ENCODE measurements around the gene SLCO3A1.
A peak's percentile ranks its signal among the peaks of the same experiment; 100 is the strongest.

Gene SLCO3A1

GRCh38 chr15:91965501-91966193 lies 112.1 kb downstream of the SLCO3A1 start:
- no peak for DNase-seq (ENCODE audit: low spot score)

GRCh38 chr15:91966194-91966552 lies 112.7 kb downstream of the SLCO3A1 start:
- DNase-seq (ENCODE audit: low spot score), result no peak

GRCh38 chr15:91967935-91968606 lies 114.6 kb downstream of the SLCO3A1 start:
- no peak for DNase-seq (ENCODE audit: low spot score)

GRCh38 chr15:91968610-91969009 lies 115.1 kb downstream of the SLCO3A1 start:
- DNase-seq (ENCODE audit: low spot score), result no peak

GRCh38 chr15:91970142-91970541 lies 116.6 kb downstream of the SLCO3A1 start:
- no peak for DNase-seq (ENCODE audit: low spot score)

GRCh38 chr15:91973481-91973880 lies 120.0 kb downstream of the SLCO3A1 start:
- DNase-seq (ENCODE audit: low spot score), result peak; percentile 24

GRCh38 chr15:91974321-91974720 lies 120.8 kb downstream of the SLCO3A1 start:
- no peak for DNase-seq (ENCODE audit: low spot score)

GRCh38 chr15:91975241-91975978 lies 121.9 kb downstream of the SLCO3A1 start:
- no peak for DNase-seq (ENCODE audit: low spot score)

GRCh38 chr15:91976966-91977365 lies 123.5 kb downstream of the SLCO3A1 start:
- no peak for DNase-seq (ENCODE audit: low spot score)

- no peak for DNase-seq (ENCODE audit: low spot score)
These were observed 127.2 kb downstream of the SLCO3A1 start for GRCh38 chr15:91980502-91981267.

GRCh38 chr15:91981821-91982800 lies 128.6 kb downstream of the SLCO3A1 start:
- DNase-seq (ENCODE audit: low spot score), result no peak

- DNase-seq (ENCODE audit: low spot score), result no peak
These were observed 130.3 kb downstream of the SLCO3A1 start for GRCh38 chr15:91983729-91984340.

- no peak for DNase-seq (ENCODE audit: low spot score)
These were observed 131.8 kb downstream of the SLCO3A1 start for GRCh38 chr15:91985297-91985696.

GRCh38 chr15:91988071-91988470 lies 134.6 kb downstream of the SLCO3A1 start:
- no peak for DNase-seq (ENCODE audit: low spot score)

GRCh38 chr15:91988655-91989054 lies 135.1 kb downstream of the SLCO3A1 start:
- DNase-seq (ENCODE audit: low spot score), result no peak

- no peak for DNase-seq (ENCODE audit: low spot score)
These were observed 136.3 kb downstream of the SLCO3A1 start for GRCh38 chr15:91989821-91990220.

GRCh38 chr15:91992945-91993344 lies 139.4 kb downstream of the SLCO3A1 start:
- DNase-seq (ENCODE audit: low spot score), result no peak

- DNase-seq (ENCODE audit: low spot score), result no peak
These were observed 141.6 kb downstream of the SLCO3A1 start for GRCh38 chr15:91995146-91995545.

- DNase-seq (ENCODE audit: low spot score), result no peak
These were observed 143.7 kb downstream of the SLCO3A1 start for GRCh38 chr15:91997163-91997562.

- DNase-seq (ENCODE audit: low spot score), result peak; percentile 50
These were observed 147.2 kb downstream of the SLCO3A1 start for GRCh38 chr15:92000709-92001108.

Data from SK-N-DZ (cell line).